ENCODE measurements around the gene CPNE2. TPM values are rescaled to one million over a fixed set of nuclear protein-coding genes. Genes with fewer than 3 reads are reported as not detected.

CPNE2 gene
- total and polyA plus RNA-seq, 2 of the 8 experiments (the other 6 are each of a cell fraction or from before 2014, with no cell fraction given), result 10.6 to 39.5 TPM

- Histone ChIP-seq H4K91ac (replicated peaks; ENCODE audit: insufficient read length, low read length) (no peak overlapping the region), H3K79me1 (ENCODE audit: low read depth, low read length) (no peaks in the 10 kb centered on the region), H3K56ac (replicated peaks; ENCODE audit: insufficient read length, low read depth, low read length) (no peak overlapping the region), H3K27ac (ENCODE audit: low read depth, low read length) (no peak overlapping the region), H3K79me2 (ENCODE audit: control insufficient read depth in 1 of 2, insufficient read depth in 2 of 2, low read length in 2 of 2) (no peaks in the 10 kb centered on the region), H3K9ac (replicated peaks in 1 of 4; ENCODE audit: extremely low read depth in 1 of 4, low read depth in 3 of 4, low read length in 3 of 4) (peak overlapping the region in 1 of 4 experiments; percentile 37; a peak in 2 of 7 replicates), H2BK120ac (replicated peaks; ENCODE audit: low read depth, low read length) (no peak overlapping the region), H4K8ac (ENCODE audit: extremely low read depth, insufficient read depth, low read length) (no peak overlapping the region), H3K23ac (ENCODE audit: insufficient read length) (no peak overlapping the region), H3K18ac (ENCODE audit: extremely low read depth, low read length) (no peak overlapping the region), H3K27me3 (replicated peaks in 1 of 4; ENCODE audit: control insufficient read depth in 3 of 4, extremely low read depth in 1 of 4, insufficient read depth in 3 of 4, low read length in 3 of 4) (no peaks in the 10 kb centered on the region), H3K14ac (ENCODE audit: insufficient read length) (no peak overlapping the region), H3K4me2 (ENCODE audit: insufficient read depth in 1 of 2, low read depth in 2 of 2, low read length in 2 of 2) (no peak overlapping the region), H3K9me3 (ENCODE audit: insufficient read depth in 2 of 2, low read depth in 1 of 2, low read length in 1 of 2) (no peaks in the 10 kb centered on the region), H3K36me3 (ENCODE audit: control insufficient read depth in 2 of 4, insufficient read depth in 4 of 4, low read length in 3 of 4) (no peaks in the 10 kb centered on the region), H2BK12ac (ENCODE audit: low read depth, low read length) (no peak overlapping the region), H3K23me2 (ENCODE audit: low read depth, low read length) (peaks cover 7% of the 10 kb centered on the region; the same call in 1 of the 2 replicates), H2BK20ac (ENCODE audit: low read length) (no peak overlapping the region), H4K20me1 (replicated peaks in 1 of 2; ENCODE audit: control insufficient read depth in 1 of 2, insufficient read depth in 2 of 2, low read length in 2 of 2) (peaks cover 2 to 4% of the 10 kb centered on the region in 2 experiments), H3K4me1 (replicated peaks in 1 of 4; ENCODE audit: control insufficient read depth in 3 of 4, insufficient read depth in 4 of 4, low read length in 3 of 4) (peaks cover 0 to 8% (median 3%) of the 10 kb centered on the region in 4 experiments; a peak in 3 of 7 replicates), H2AFZ (ENCODE audit: low read length) (no peak overlapping the region), H3K4me3 (ENCODE audit: extremely low read depth in 1 of 4, insufficient read depth in 2 of 4, low read depth in 3 of 4, low read length in 4 of 4) (no peak overlapping the region), H2AK5ac (ENCODE audit: low read depth, low read length) (no peak overlapping the region), H2BK5ac (ENCODE audit: low read depth, low read length) (no peak overlapping the region), H4K5ac (ENCODE audit: insufficient read length, low read depth, low read length) (no peak overlapping the region), H2BK15ac (ENCODE audit: low read length) (no peak overlapping the region), H3K4ac (replicated peaks; ENCODE audit: insufficient read length, low read depth, low read length) (no peak overlapping the region)
- ChIA-PET POLR2A (ENCODE audit: partially characterized antibody) (interaction anchor here (0.6 kb wide), 2 partner anchors 13 to 115 kb away, joined by 3 read pairs; no protein-coding TSS in a partner anchor), CTCF (ENCODE audit: partially characterized antibody) (interaction anchor here (1.2 to 1.9 kb wide), 2 partner anchors 27 to 85 kb away, joined by 3 to 5 read pairs; no protein-coding TSS in a partner anchor)
- no peak for FAIRE-seq
- WGBS, 2 experiments (ENCODE audit: extremely low coverage in 1 of 2, insufficient coverage in 1 of 2, insufficient read length in 1 of 2, insufficient replicate concordance in 2 of 2, low coverage in 1 of 2, low lambda C conversion rate in 2 of 2, missing lambda C conversion rate in 1 of 2), result 95% methylated on average over 9 of the region's 9 CpGs; no CpG with 5 or more reads in 1 of the 2 experiments
- no peak for DNase-seq (ENCODE audit: low read depth in 1 of 2, low spot score in 2 of 2)
- no peak for TF ChIP-seq SIX5 (IDR thresholded peaks at IDR 0.05; ENCODE audit: low read depth, low read length)
- TF ChIP-seq RNF2 (IDR thresholded peaks at IDR 0.05; ENCODE audit: borderline replicate concordance, low read depth, low read length, missing control alignments, poor library complexity, severe bottlenecking), result no peak
- TF ChIP-seq EGR1 (IDR thresholded peaks at IDR 0.05; ENCODE audit: borderline replicate concordance, low read depth, low read length), result no peak
- TF ChIP-seq SP2 (IDR thresholded peaks at IDR 0.05; ENCODE audit: low read length), result no peak
- no peak for TF ChIP-seq BRCA1 (IDR thresholded peaks at IDR 0.05; ENCODE audit: low read depth, low read length)
- no peak for TF ChIP-seq KDM5A (IDR thresholded peaks at IDR 0.05; ENCODE audit: low read length)
- no peak for TF ChIP-seq CBX5 (IDR thresholded peaks at IDR 0.05; ENCODE audit: low read depth, low read length)
- no peak for TF ChIP-seq YY1 (IDR thresholded peaks at IDR 0.05; ENCODE audit: low read depth, low read length)
- TF ChIP-seq ZNF274 (IDR thresholded peaks at IDR 0.05; ENCODE audit: borderline replicate concordance, extremely low read depth, low read length), result no peak
- TF ChIP-seq ATF3 (IDR thresholded peaks at IDR 0.05; ENCODE audit: insufficient read depth, low read depth, low read length), result no peak
Observed at GRCh38 chr16:57058291-57058861, 34.0 kb upstream of the CPNE2 start.
